ENCODE data around the gene NOS1AP. TPM values are rescaled to one million over a fixed set of nuclear protein-coding genes. Genes with fewer than 3 reads are reported as not detected.
A peak's percentile ranks its signal among the peaks of the same experiment; 100 is the strongest.

NOS1AP gene
- total RNA-seq, 4 donors from 2014 or later = 0.99 to 9.0 (median 4.0) TPM

DNA sequence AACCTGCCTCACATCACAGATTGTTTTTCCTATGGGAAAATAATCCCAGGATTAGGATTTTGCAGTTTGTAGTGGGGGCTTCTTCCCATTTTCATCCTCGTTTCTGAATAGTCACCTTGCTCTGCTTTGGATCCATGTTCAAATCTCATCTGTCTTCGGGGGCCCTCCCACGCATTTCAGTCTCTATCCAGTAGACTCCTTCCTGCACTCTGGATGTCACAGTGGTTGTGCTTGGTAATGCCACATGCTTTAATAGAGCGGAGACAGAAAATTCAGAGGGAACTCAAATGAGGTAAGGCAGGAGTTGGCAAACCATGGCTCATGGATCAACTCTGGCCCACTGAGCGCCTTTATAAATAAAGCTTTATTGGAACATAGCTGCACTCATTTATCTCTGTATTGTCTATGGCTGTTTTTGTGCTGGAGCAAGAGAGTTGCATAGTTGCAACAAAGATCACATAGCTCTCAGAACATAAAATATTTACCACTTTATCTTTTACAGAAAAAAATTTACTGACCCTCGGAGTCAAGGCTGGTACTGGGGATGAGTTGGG, 206.2 kb downstream of the NOS1AP start:
- no peaks in the 10 kb centered on the region for H3K36me3 ChIP-seq
- H3K27me3 ChIP-seq = no peaks in the 10 kb centered on the region
- TF ChIP-seq EP300 (IDR thresholded peaks at IDR 0.05) (no peak), POLR2AphosphoS5 (IDR thresholded peaks at IDR 0.05) (no peak), POLR2A (IDR thresholded peaks at IDR 0.05; ENCODE audit: low read depth) (no peak)
- TF ChIP-seq, protein P1, sequence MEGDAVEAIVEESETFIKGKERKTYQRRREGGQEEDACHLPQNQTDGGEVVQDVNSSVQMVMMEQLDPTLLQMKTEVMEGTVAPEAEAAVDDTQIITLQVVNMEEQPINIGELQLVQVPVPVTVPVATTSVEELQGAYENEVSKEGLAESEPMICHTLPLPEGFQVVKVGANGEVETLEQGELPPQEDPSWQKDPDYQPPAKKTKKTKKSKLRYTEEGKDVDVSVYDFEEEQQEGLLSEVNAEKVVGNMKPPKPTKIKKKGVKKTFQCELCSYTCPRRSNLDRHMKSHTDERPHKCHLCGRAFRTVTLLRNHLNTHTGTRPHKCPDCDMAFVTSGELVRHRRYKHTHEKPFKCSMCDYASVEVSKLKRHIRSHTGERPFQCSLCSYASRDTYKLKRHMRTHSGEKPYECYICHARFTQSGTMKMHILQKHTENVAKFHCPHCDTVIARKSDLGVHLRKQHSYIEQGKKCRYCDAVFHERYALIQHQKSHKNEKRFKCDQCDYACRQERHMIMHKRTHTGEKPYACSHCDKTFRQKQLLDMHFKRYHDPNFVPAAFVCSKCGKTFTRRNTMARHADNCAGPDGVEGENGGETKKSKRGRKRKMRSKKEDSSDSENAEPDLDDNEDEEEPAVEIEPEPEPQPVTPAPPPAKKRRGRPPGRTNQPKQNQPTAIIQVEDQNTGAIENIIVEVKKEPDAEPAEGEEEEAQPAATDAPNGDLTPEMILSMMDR (IDR thresholded peaks at IDR 0.05) = no peak
- no peaks in the 10 kb centered on the region for H3K9me3 ChIP-seq
- peaks cover 0 to 5% (median 0%) of the 10 kb centered on the region in 4 donors for H3K4me1 ChIP-seq
- intact Hi-C loops (cut with DNase I) = loop anchor here (2.0 kb wide), 1 partner anchor 219 kb away; no protein-coding TSS in a partner anchor
- H3K4me3 ChIP-seq = no peak overlapping the region
- no peak for DNase-seq (ENCODE audit: extremely low spot score)
- H3K27ac ChIP-seq (replicated peaks in 1 of 4) = no peak overlapping the region
- WGBS = 93% methylated on average over 6 of the region's 6 CpGs

DNA sequence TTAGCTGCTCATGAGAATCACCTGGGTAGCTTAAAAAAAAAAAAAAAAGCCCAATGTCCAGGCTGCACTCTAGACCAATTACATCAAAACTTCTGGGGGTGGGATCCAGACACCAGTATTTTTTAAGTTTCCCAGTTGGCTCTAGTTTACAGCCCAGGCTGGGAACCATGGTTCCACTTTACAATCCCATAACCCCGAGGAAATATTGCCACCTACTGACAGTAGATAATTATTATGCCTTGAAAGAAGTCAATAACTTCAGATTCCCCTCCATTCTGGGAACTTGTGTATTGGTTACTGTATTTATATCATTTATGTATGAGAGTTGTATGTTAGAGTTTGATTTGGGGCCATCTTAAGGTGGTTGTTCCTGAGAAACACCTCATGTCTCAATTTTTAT, 207.0 kb downstream of the NOS1AP start:
- H3K27me3 ChIP-seq = no peaks in the 10 kb centered on the region
- no peak overlapping the region for H3K27ac ChIP-seq (replicated peaks in 1 of 4)
- 48% methylated on average over 1 of the region's 1 CpG for whole genome bisulfite sequencing
- DNase-seq (ENCODE audit: extremely low spot score) = no peak
- intact Hi-C loops (cut with DNase I) = no loop called here
- TF ChIP-seq POLR2AphosphoS5 (IDR thresholded peaks at IDR 0.05) = no peak
- TF ChIP-seq, protein P1 (IDR thresholded peaks at IDR 0.05) = peak; percentile 40 to 46 (median 42)
- no peak for TF ChIP-seq EP300 (IDR thresholded peaks at IDR 0.05)
- H3K9me3 ChIP-seq = no peaks in the 10 kb centered on the region
- H3K4me1 ChIP-seq = peaks cover 0 to 5% (median 0%) of the 10 kb centered on the region in 4 donors
- no peak overlapping the region for H3K4me3 ChIP-seq
- no peaks in the 10 kb centered on the region for H3K36me3 ChIP-seq

DNA sequence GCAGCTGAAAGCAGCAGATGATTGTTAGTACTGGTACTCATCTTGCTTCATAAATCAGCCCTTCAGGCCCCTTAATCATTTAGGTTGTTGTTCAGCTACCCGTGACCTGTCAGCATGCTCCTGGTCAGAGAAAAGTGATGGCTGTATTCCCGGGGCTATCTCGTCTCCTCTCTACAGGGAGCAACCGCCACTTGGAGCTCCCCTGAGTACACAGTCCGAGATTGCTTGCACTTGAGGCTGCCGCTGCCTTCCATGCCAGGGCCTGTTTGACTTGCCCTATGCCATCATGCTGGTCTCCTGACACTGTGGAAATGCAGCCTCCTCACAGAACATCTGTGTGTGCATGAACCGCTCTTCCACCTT, 209.6 kb downstream of the NOS1AP start:
- Histone ChIP-seq H3K9me3 (no peaks in the 10 kb centered on the region), H3K27me3 (no peaks in the 10 kb centered on the region), H3K27ac (replicated peaks in 1 of 4) (no peak overlapping the region), H3K4me3 (no peak overlapping the region), H3K4me1 (peaks cover 0 to 6% (median 2%) of the 10 kb centered on the region in 4 donors), H3K36me3 (no peaks in the 10 kb centered on the region)
- intact Hi-C loops (cut with DNase I) = no loop called here
- WGBS = 76% methylated on average over 7 of the region's 7 CpGs
- no peak for DNase-seq (ENCODE audit: extremely low spot score)
- TF ChIP-seq POLR2AphosphoS5 (IDR thresholded peaks at IDR 0.05) = no peak
- TF ChIP-seq POLR2A (IDR thresholded peaks at IDR 0.05; ENCODE audit: low read depth) = no peak
- no peak for TF ChIP-seq EP300 (IDR thresholded peaks at IDR 0.05)
- TF ChIP-seq, protein P1 (IDR thresholded peaks at IDR 0.05) = no peak

DNA sequence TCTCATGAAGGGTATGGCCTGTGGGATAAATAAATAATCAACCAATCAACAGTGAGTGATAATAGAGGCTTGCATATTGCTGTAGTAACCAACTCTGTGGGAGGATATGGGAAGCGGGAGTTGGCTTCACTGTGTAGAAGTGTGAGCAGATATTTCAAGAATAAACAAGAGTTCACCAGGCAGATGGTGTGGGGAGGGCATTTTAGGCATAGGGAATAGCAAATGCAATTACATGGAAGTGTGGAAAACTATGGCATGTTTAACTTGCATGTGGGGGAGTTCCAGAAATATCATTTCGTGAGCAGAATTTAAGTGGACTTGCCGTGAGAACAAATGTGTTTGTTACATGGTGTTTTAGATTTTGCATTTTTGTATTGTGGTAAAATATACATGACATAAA, 211.9 kb downstream of the NOS1AP start:
- peaks cover 0 to 19% (median 2%) of the 10 kb centered on the region in 4 donors for H3K4me1 ChIP-seq
- intact Hi-C loops (cut with DNase I) = no loop called here
- H3K9me3 ChIP-seq = no peaks in the 10 kb centered on the region
- 84% methylated on average over 3 of the region's 3 CpGs for WGBS
- no peak overlapping the region for H3K4me3 ChIP-seq
- DNase-seq (ENCODE audit: extremely low spot score) = no peak
- no peak for TF ChIP-seq POLR2AphosphoS5 (IDR thresholded peaks at IDR 0.05)
- TF ChIP-seq POLR2A (IDR thresholded peaks at IDR 0.05; ENCODE audit: low read depth) = no peak
- no peak for TF ChIP-seq EP300 (IDR thresholded peaks at IDR 0.05)
- TF ChIP-seq, protein P1 (IDR thresholded peaks at IDR 0.05) = no peak
- H3K27me3 ChIP-seq = no peaks in the 10 kb centered on the region
- H3K36me3 ChIP-seq = no peaks in the 10 kb centered on the region
- H3K27ac ChIP-seq (replicated peaks in 1 of 4) = no peak overlapping the region

DNA sequence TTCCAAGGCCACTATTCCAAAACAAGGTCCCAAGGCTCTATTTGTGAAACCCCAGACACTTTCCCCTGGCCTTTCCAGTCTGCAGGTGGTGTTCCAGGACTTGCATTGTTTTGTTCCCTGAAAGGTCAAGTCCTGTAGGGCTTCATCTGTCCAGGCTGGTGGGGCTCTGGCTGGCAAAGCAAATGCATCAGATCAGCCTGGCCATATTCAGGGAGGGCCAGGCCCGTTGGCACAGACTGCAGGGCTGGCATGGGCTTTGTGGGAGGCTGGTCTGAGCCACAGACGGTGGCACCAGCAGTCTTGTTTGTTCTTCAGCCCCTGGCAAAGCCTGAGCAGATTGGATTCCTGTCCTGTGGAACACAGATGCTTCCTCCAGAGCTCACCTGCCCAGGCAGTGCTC, 214.2 kb downstream of the NOS1AP start:
- DNase-seq (ENCODE audit: extremely low spot score) = no peak
- H3K27me3 ChIP-seq = no peaks in the 10 kb centered on the region
- 90% methylated on average over 2 of the region's 2 CpGs for WGBS
- no peak overlapping the region for H3K27ac ChIP-seq (replicated peaks in 1 of 4)
- peaks cover 0 to 19% (median 2%) of the 10 kb centered on the region in 4 donors for H3K4me1 ChIP-seq
- no peaks in the 10 kb centered on the region for H3K36me3 ChIP-seq
- intact Hi-C loops (cut with DNase I) = no loop called here
- no peak overlapping the region for H3K4me3 ChIP-seq
- TF ChIP-seq, protein P1 (IDR thresholded peaks at IDR 0.05) = no peak
- TF ChIP-seq POLR2AphosphoS5 (IDR thresholded peaks at IDR 0.05) (no peak), EP300 (IDR thresholded peaks at IDR 0.05) (no peak), POLR2A (IDR thresholded peaks at IDR 0.05; ENCODE audit: low read depth) (no peak)
- H3K9me3 ChIP-seq = no peaks in the 10 kb centered on the region

Measured in esophagus muscularis mucosa (tissue), 4 donors.